HEK293T (cell line): ENCODE results near the gene KIF25.
"Not testable (repeated sequence)": the region's sequence is repeated elsewhere in the genome, so short reads cannot be mapped to it uniquely, and the experiment has no call there.

Source experiments
- CTCF ChIA-PET: fragments of 350-600 bp; formaldehyde crosslinking; extraction: SDS; loops from one replicate; lab custom pipeline; 2021; ENCODE audit warnings: antibody characterized with exemption, inconsistent platforms; lab: Yijun Ruan, JAX
- POLR2A ChIA-PET: fragments of 350-600 bp; formaldehyde crosslinking; extraction: SDS; loops from one replicate; lab custom pipeline; 2020; ENCODE audit warnings: antibody characterized with exemption, inconsistent platforms; lab: Yijun Ruan, JAX
- DNase-seq: peaks from one replicate; pipeline ENCODE4 v3.0.0; 2012; ENCODE audit warnings: mixed read lengths; ENCODE audit errors: extremely low spot score
- ARNT ChIP-seq: fragments of 450-650 bp; IDR thresholded peaks from 2 replicates; pipeline ENCODE4 v1.6.1; 2017; ENCODE audit warnings: mild to moderate bottlenecking
- BHLHE40 ChIP-seq: fragments of 450-650 bp; IDR thresholded peaks from 2 replicates; pipeline ENCODE4 v1.6.1; 2016; ENCODE audit warnings: mild to moderate bottlenecking, moderate library complexity, borderline replicate concordance
- CTBP1 ChIP-seq: fragments of 450-650 bp; IDR thresholded peaks from 2 replicates; pipeline ENCODE4 v1.6.1; 2016; ENCODE audit warnings: borderline replicate concordance
- ELF4 ChIP-seq: fragments of 450-650 bp; IDR thresholded peaks from 2 replicates; pipeline ENCODE4 v1.6.1; 2017; ENCODE audit warnings: antibody characterized with exemption
- FOXA1 ChIP-seq: fragments of 450-650 bp; IDR thresholded peaks from 2 replicates; pipeline ENCODE4 v1.6.1; 2016; ENCODE audit warnings: mild to moderate bottlenecking
- FOXK2 ChIP-seq: fragments of 450-650 bp; IDR thresholded peaks from 2 replicates; pipeline ENCODE4 v1.6.1; 2016; ENCODE audit warnings: mild to moderate bottlenecking
- FOXM1 ChIP-seq: fragments of 450-650 bp; IDR thresholded peaks from 2 replicates; pipeline ENCODE4 v1.6.1; 2017; ENCODE audit warnings: mild to moderate bottlenecking, borderline replicate concordance
- HDGF ChIP-seq: fragments of 450-650 bp; IDR thresholded peaks from 2 replicates; pipeline ENCODE4 v1.6.1; 2017; ENCODE audit warnings: antibody characterized with exemption, borderline replicate concordance
- L3MBTL2 ChIP-seq: fragments of 450-650 bp; conservative IDR thresholded peaks from 2 replicates; pipeline ENCODE4 v1.6.1; 2016; ENCODE audit warnings: mild to moderate bottlenecking
- LEF1 ChIP-seq: fragments of 450-650 bp; IDR thresholded peaks from 2 replicates; pipeline ENCODE4 v1.6.1; 2017; ENCODE audit warnings: mild to moderate bottlenecking, borderline replicate concordance
- NFRKB ChIP-seq: fragments of 450-650 bp; IDR thresholded peaks from 2 replicates; pipeline ENCODE4 v1.6.1; 2016; ENCODE audit warnings: mild to moderate bottlenecking, moderate library complexity
- SP1 ChIP-seq: fragments of 450-650 bp; IDR thresholded peaks from 2 replicates; pipeline ENCODE4 v1.6.1; 2017
- SUZ12 ChIP-seq: fragments of 450-650 bp; IDR thresholded peaks from 2 replicates; pipeline ENCODE4 v1.6.1; 2016; ENCODE audit warnings: mild to moderate bottlenecking
- TARDBP ChIP-seq: fragments of 450-650 bp; IDR thresholded peaks from 2 replicates; pipeline ENCODE4 v1.6.1; 2016
- ZNF384 ChIP-seq: fragments of 450-650 bp; IDR thresholded peaks from 2 replicates; pipeline ENCODE4 v1.6.1; 2016
- TF ChIP-seq, protein P1 (sequence below): fragments of 450-650 bp; IDR thresholded peaks from 2 replicates; pipeline ENCODE4 v1.6.1; 2016

The KIF25 gene

DNA sequence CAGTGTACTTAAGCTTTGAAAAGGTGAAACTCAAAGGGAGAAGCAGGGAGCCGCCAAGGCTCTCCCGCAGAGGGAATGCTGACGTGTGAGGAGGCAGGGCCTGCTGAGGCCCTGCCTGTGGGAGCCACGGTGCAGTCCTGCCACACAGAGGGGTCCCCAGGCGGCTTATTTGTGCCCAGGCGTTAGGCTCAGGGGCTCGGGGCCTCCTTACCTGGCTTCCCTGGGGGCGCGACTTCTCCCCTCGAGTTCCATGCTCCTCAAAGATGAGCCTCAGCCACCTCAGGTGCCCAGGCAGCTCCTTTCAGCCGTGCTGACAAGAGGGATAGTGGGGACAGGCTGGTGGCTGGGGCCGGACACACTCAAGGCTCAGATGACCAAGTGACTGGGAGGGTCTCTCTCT lies 2.2 kb upstream of the KIF25 start:
- CTCF ChIA-PET, result no interaction called here
- DNase-seq, result no peak
- TF ChIP-seq FOXA1 (no peak), FOXM1 (no peak), LEF1 (no peak)
- POLR2A ChIA-PET, result no interaction called here

DNA sequence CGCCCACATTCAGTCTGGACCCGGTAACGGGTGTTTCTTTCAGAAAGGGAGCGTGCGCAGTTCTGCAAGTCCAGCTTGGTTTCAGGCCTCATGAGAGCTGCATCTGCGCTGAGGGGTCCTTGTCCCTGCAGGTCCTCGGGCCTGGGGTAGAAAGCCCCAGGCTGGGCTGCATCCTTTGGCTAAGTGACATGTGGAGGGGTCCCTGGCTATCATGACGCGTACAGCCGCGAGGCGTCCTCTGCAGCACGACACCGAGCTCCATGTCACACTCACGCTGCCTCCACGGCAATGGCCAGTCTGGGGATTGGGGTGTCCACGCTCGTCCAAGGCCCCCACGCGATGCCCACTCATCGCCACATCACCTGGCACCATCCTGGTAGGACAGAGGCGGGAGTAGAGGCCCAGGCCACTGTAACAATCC lies 1.7 kb upstream of the KIF25 start:
- DNase-seq, result no peak
- POLR2A ChIA-PET, result no interaction called here
- no peak for TF ChIP-seq FOXM1
- no peak for TF ChIP-seq NFRKB
- CTCF ChIA-PET, result no interaction called here

DNA sequence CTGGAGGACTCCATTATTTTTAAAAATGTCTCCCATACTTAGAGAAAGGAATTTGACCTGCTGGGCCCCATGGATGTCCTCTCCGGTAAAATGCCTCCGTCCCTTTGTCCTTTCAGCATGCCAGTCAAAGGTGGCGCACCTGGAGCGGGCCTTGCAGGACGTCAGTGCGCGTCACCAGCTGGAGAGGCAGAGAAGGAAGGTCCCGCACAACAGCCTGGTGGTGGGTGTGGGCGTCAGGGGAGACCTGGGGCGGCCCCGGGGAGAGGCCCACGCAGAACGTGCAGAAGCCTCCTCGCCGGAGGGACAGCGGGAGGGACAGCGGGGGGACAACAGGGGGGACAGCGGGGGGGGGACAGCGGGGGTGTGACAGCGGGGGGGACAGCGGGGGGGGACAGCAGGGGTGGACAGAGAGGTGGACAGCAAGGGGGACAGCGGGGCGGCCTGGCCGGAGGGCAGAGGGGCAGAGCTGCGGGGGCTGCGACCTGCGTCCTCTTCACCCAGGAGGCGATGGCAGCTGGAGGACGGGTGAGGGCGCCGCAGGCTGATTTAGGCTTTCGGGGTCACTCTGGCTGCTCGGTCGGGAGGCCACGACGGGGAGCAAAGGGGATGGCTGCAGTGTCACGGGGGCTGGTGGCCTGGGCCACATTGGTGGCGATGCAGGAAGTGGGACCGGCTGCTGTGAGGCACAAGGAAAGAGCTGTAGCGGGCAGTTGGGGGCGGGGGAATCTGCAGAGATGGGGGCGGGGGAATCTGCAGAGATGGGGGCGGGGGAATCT lies 859 bp upstream of the KIF25 start:
- CTCF ChIA-PET, result no interaction called here
- no peak for DNase-seq
- TF ChIP-seq ZNF384, result no peak
- TF ChIP-seq FOXK2, result no peak
- no peak for TF ChIP-seq SUZ12
- TF ChIP-seq LEF1, result no peak
- no peak for TF ChIP-seq BHLHE40
- POLR2A ChIA-PET, result no interaction called here

DNA sequence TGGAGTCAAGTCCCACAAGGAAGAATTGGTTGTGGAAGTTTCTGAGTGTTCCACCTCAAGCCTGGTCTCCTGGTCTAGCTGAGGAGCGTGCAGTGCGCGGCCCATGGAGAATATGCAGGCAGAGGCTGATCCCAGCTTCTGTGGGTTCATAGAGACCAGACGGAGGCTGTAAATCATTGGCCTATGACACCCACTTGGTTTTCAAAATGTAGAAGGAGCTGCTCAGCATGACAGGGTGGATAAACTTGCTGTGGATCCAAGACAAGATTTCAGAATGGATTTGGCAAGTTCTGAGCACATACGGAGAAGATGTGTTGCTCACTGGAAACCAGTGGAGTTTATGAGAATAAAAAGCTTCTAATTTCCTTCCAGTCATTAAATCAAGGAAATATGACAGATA lies 744 bp downstream of the KIF25 start:
- CTCF ChIA-PET, result no interaction called here

DNA sequence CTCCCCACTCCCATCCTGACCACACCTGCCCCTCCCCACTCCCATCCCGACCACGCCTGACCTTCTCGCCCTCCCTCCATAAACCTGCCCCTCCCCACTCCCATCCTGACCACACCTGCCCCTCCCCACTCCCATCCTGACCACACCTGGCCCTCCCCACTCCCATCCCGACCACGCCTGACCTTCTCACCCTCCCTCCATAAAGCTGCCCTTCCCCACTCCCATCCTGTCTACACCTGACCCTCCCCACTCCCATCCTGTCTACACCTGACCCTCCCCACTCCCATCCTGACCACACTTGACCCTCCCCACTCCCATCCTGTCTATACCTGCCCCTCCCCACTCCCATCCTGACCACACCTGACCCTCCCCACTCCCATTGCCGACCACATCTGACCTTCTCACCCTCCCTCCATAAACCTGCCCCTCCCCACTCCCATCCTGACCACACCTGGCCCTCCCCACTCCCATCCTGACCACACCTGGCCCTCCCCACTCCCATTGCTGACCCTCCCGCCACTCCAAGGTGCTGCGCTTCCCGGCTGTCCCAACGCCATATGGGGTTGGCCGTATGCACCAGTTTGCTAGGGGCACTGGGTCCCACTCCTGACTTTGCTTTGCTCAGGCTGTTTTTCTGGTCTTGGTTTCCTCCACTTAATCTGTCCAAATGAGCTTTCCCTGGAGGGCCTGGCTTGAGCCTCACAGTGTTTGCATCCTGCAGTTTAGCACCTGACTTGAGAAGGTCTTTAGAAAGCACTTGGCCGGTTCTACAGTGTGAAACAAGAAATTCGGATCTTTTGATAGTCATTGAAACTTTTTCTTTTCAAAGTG lies 2.9 kb downstream of the KIF25 start:
- POLR2A ChIA-PET, result no interaction called here
- no peak for TF ChIP-seq TARDBP
- TF ChIP-seq NFRKB, result no peak
- TF ChIP-seq SP1, result no peak
- no peak for TF ChIP-seq SUZ12
- TF ChIP-seq ARNT, result no peak
- no peak for TF ChIP-seq CTBP1
- TF ChIP-seq FOXA1, result no peak
- CTCF ChIA-PET, result no interaction called here
- no peak for DNase-seq

More for the DNA sequence above, 744 bp downstream of the KIF25 start:
- DNase-seq, result no peak
- TF ChIP-seq FOXA1 (no peak), ARNT (no peak), FOXK2 (no peak), ZNF384 (no peak), HDGF (no peak)
- TF ChIP-seq, protein P1, sequence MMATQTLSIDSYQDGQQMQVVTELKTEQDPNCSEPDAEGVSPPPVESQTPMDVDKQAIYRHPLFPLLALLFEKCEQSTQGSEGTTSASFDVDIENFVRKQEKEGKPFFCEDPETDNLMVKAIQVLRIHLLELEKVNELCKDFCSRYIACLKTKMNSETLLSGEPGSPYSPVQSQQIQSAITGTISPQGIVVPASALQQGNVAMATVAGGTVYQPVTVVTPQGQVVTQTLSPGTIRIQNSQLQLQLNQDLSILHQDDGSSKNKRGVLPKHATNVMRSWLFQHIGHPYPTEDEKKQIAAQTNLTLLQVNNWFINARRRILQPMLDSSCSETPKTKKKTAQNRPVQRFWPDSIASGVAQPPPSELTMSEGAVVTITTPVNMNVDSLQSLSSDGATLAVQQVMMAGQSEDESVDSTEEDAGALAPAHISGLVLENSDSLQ, result peak; percentile 74
- POLR2A ChIA-PET, result no interaction called here

DNA sequence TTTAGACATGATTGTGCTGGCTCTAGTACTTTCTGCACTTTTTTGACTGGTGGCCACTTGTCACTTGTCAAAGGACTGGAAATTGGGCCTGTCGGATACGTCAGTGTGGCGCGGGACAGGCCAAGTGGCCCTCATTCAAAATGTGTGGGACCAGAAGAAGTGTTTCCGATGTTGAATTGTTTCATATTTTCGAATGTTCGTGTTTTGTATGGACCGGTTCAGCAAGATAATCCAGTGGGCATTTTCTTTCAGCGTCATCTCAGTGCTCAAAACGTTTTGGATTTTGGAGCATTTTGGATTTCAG lies 3.5 kb downstream of the KIF25 start:
- CTCF ChIA-PET, result no interaction called here
- no peak for DNase-seq
- POLR2A ChIA-PET, result no interaction called here
- TF ChIP-seq FOXK2, result no peak
- no peak for TF ChIP-seq CTBP1
- TF ChIP-seq, protein P1, result no peak

DNA sequence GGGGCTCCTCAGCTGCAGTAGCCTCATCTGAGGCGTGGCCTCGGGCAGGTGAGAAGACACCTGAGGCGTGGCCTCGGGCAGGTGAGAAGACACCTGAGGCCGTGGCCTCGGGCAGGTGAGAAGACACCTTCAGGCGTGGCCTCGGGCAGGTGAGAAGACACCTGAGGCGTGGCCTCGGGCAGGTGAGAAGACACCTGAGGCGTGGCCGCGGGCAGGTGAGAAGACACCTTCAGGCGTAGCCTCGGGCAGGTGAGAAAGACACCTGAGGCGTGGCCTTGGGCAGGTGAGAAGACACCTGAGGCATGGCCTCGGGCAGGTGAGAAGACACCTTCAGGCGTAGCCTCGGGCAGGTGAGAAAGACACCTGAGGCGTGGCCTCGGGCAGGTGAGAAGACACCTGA lies 4.0 kb downstream of the KIF25 start:
- POLR2A ChIA-PET, DNase-seq, CTCF ChIA-PET: not testable (repeated sequence)

DNA sequence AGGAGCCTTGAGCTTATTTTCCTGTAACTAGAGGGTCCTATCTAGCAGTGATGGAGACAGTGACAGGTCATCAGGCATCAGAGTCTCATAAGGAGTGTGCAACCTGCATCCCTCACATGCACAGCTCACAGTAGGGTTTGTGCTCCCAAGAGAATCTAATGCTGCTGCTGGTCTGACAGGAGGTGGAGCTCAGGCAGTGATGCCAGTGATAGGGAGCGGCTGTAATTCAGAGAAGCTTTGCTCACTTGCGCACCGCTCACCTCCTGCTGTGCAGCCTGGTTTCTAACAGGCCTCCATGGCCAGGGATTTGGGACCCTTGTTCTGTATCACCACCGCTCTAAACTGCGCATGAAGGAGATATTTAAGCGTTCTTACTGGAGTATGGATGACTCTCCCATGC lies 5.3 kb downstream of the KIF25 start:
- ChIA-PET POLR2A (no interaction called here), CTCF (no interaction called here)
- TF ChIP-seq SUZ12 (no peak), FOXM1 (no peak), HDGF (no peak), FOXA1 (no peak), BHLHE40 (no peak), NFRKB (no peak), L3MBTL2 (no peak), LEF1 (no peak), TARDBP (no peak), ELF4 (no peak), CTBP1 (no peak), ARNT (no peak), FOXK2 (no peak), ZNF384 (no peak), SP1 (no peak)
- TF ChIP-seq, protein P1, result no peak
- no peak for DNase-seq
